ENCODE results near the gene FBL.

DNA sequence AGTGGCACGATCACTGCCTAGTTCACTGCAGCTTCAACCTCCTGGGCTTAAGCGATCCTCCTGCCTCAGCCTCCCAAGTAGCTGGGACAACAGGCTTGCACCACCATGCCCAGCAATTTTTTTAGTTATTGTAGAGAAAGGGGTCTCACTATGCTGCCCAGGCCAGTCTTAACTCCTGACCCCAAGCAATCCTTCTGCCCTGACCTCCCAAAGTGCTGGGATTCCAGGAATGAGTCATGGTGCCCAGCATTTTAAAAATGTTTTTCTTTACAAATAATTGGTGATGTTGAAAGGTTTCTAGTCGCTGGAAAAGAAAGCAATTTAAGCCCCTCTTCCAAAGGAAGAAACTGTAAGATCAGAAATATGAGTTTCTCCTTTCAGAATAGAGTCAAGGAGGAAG lies 31.6 kb downstream of the FBL start:
- TF ChIP-seq CTCF (IDR thresholded peaks at IDR 0.05) (no peak), EZH2 (IDR thresholded peaks at IDR 0.05; ENCODE audit: borderline replicate concordance, insufficient read depth, low read depth, low read length, poor library complexity, severe bottlenecking) (no peak)

All from B cell (primary cell).